H1 (cell line): ENCODE results near the gene PLXNB2. TPM values are rescaled to one million over a fixed set of nuclear protein-coding genes. Genes with fewer than 3 reads are reported as not detected.

Experiments used
- GTF2F1 ChIP-seq: IDR thresholded peaks from 2 replicates; pipeline ENCODE4 v1.6.1; 2012; ENCODE audit warnings: low read depth, low read length, improper control_type of control experiment, borderline replicate concordance
- KDM1A ChIP-seq: fragments of 200-600, 300-600 bp; sonication (generic); IDR thresholded peaks from 2 replicates; pipeline ENCODE4 v1.7.1; 2016; ENCODE audit warnings: mild to moderate bottlenecking, low read length, borderline replicate concordance
- SAP30 ChIP-seq: fragments of 300-600 bp; sonication (generic); IDR thresholded peaks from 2 replicates; pipeline ENCODE4 v1.7.1; 2012; ENCODE audit warnings: low read length, moderate library complexity, mild to moderate bottlenecking, inconsistent platforms; ENCODE audit not compliant: insufficient read depth, insufficient replicate concordance
- YY1 ChIP-seq: IDR thresholded peaks from 2 replicates; pipeline ENCODE4 v1.6.1; 2011; ENCODE audit warnings: low read depth, mild to moderate bottlenecking, low read length
- polyA plus RNA-seq, 7 experiments: library from polyadenylated mRNA; depleted of rRNA in 3 of 7; stranded (reverse) in 5 of 7; unstranded in 2 of 7; fragments of >200 nt in 5 of 7; fragments of 200-250 nt in 2 of 7; gene quantifications; 1 replicate in 5 of 7; 2 replicates in 1 of 7; 4 replicates in 1 of 7; pipeline versions ENCODE4 v1.2.1 to v1.2.3, GENCODE V29; 2011 to 2013; ENCODE audit warnings: missing spikeins in 2 of 7, mixed read lengths in 2 of 7
- total RNA-seq: library from RNA; stranded (reverse); fragmentation: NEBNext Ultra II Directional; extraction: Animal tissue kit (Norgen Biotek cat#: 25700); gene quantifications from 2 replicates; pipeline ENCODE4 v1.2.1, GENCODE V29; 2021
- TF ChIP-seq, protein P1 (sequence below): IDR thresholded peaks from 2 replicates; pipeline ENCODE4 v1.6.1; 2012; ENCODE audit warnings: inconsistent platforms
- TF ChIP-seq, protein P2 (sequence below): IDR thresholded peaks from 2 replicates; pipeline ENCODE4 v1.6.1; 2012; ENCODE audit warnings: inconsistent platforms
- TF ChIP-seq, protein P3 (sequence below): fragments of 300-600 bp; sonication (generic); IDR thresholded peaks from 2 replicates; pipeline ENCODE4 v1.7.1; 2012; ENCODE audit warnings: low read length, moderate library complexity, mild to moderate bottlenecking, inconsistent platforms; ENCODE audit not compliant: insufficient replicate concordance

The PLXNB2 gene
- total and polyA plus RNA-seq, 2 of the 8 experiments (the other 6 are each of a cell fraction or from before 2014, with no cell fraction given) = 58.3 to 92.8 TPM

DNA sequence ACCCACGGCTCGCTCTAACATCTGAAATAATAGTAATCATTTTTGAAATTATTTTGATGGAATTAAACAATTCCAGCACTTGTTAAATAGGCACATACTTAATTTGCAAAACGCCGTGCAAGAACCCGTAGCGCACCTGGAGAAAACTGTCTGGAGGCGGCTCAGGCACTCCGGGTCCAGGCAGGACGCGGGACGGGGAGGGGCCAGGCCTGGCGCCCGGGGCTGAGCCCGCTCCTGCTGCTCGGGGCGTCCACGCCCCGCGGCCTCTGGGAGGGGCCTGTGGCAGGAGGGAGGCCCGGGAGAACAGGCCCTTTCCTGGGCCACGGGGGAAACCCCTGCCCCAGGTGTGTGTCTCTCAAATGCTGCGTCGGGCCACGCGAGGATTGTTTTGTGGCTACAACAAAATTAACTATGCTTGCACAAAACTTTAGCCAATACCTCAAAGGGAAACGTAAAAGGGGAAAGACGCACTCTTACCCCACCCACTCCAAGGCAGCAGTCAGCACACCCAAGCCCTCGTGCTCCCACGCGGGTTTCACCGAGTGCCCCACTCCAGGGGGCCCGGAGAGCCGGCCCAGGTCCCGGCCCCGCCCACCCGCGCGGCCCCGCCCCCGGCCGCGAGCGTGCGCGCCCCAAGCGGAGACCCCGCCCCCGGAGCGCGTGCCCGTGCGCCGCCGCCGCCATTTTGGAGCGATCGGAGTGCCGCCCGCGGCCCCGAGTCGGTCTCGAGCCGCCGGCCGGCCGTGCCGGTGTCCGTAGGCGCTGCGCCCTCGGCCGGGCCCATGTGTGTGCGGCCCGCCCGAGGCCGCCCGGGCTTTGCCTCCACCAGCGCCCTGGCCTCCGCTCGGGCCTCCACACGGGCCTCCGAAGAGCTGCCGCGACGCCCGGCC is 35.5 kb upstream of the PLXNB2 start, which contains the start of gene PPP6R2 (continued):
- TF ChIP-seq, protein P1, sequence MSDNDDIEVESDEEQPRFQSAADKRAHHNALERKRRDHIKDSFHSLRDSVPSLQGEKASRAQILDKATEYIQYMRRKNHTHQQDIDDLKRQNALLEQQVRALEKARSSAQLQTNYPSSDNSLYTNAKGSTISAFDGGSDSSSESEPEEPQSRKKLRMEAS = 0 out of 2 replicates have a peak, but pooled peaks have one; percentile 18
- TF ChIP-seq KDM1A (no peak), SAP30 (no peak), GTF2F1 (no peak), YY1 (peak; percentile 91)
- TF ChIP-seq, protein P2, sequence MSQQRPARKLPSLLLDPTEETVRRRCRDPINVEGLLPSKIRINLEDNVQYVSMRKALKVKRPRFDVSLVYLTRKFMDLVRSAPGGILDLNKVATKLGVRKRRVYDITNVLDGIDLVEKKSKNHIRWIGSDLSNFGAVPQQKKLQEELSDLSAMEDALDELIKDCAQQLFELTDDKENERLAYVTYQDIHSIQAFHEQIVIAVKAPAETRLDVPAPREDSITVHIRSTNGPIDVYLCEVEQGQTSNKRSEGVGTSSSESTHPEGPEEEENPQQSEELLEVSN = no peak
- TF ChIP-seq, protein P3, sequence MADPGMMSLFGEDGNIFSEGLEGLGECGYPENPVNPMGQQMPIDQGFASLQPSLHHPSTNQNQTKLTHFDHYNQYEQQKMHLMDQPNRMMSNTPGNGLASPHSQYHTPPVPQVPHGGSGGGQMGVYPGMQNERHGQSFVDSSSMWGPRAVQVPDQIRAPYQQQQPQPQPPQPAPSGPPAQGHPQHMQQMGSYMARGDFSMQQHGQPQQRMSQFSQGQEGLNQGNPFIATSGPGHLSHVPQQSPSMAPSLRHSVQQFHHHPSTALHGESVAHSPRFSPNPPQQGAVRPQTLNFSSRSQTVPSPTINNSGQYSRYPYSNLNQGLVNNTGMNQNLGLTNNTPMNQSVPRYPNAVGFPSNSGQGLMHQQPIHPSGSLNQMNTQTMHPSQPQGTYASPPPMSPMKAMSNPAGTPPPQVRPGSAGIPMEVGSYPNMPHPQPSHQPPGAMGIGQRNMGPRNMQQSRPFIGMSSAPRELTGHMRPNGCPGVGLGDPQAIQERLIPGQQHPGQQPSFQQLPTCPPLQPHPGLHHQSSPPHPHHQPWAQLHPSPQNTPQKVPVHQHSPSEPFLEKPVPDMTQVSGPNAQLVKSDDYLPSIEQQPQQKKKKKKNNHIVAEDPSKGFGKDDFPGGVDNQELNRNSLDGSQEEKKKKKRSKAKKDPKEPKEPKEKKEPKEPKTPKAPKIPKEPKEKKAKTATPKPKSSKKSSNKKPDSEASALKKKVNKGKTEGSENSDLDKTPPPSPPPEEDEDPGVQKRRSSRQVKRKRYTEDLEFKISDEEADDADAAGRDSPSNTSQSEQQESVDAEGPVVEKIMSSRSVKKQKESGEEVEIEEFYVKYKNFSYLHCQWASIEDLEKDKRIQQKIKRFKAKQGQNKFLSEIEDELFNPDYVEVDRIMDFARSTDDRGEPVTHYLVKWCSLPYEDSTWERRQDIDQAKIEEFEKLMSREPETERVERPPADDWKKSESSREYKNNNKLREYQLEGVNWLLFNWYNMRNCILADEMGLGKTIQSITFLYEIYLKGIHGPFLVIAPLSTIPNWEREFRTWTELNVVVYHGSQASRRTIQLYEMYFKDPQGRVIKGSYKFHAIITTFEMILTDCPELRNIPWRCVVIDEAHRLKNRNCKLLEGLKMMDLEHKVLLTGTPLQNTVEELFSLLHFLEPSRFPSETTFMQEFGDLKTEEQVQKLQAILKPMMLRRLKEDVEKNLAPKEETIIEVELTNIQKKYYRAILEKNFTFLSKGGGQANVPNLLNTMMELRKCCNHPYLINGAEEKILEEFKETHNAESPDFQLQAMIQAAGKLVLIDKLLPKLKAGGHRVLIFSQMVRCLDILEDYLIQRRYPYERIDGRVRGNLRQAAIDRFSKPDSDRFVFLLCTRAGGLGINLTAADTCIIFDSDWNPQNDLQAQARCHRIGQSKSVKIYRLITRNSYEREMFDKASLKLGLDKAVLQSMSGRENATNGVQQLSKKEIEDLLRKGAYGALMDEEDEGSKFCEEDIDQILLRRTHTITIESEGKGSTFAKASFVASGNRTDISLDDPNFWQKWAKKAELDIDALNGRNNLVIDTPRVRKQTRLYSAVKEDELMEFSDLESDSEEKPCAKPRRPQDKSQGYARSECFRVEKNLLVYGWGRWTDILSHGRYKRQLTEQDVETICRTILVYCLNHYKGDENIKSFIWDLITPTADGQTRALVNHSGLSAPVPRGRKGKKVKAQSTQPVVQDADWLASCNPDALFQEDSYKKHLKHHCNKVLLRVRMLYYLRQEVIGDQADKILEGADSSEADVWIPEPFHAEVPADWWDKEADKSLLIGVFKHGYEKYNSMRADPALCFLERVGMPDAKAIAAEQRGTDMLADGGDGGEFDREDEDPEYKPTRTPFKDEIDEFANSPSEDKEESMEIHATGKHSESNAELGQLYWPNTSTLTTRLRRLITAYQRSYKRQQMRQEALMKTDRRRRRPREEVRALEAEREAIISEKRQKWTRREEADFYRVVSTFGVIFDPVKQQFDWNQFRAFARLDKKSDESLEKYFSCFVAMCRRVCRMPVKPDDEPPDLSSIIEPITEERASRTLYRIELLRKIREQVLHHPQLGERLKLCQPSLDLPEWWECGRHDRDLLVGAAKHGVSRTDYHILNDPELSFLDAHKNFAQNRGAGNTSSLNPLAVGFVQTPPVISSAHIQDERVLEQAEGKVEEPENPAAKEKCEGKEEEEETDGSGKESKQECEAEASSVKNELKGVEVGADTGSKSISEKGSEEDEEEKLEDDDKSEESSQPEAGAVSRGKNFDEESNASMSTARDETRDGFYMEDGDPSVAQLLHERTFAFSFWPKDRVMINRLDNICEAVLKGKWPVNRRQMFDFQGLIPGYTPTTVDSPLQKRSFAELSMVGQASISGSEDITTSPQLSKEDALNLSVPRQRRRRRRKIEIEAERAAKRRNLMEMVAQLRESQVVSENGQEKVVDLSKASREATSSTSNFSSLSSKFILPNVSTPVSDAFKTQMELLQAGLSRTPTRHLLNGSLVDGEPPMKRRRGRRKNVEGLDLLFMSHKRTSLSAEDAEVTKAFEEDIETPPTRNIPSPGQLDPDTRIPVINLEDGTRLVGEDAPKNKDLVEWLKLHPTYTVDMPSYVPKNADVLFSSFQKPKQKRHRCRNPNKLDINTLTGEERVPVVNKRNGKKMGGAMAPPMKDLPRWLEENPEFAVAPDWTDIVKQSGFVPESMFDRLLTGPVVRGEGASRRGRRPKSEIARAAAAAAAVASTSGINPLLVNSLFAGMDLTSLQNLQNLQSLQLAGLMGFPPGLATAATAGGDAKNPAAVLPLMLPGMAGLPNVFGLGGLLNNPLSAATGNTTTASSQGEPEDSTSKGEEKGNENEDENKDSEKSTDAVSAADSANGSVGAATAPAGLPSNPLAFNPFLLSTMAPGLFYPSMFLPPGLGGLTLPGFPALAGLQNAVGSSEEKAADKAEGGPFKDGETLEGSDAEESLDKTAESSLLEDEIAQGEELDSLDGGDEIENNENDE = no peak
